ENCODE measurements around the gene PEX14. TPM values are rescaled to one million over a fixed set of nuclear protein-coding genes. Genes with fewer than 3 reads are reported as not detected.
"Not testable (repeated sequence)": the region's sequence is repeated elsewhere in the genome, so short reads cannot be mapped to it uniquely, and the experiment has no call there.

The PEX14 gene
- total and polyA plus RNA-seq, 11 donors = 14.9 to 28.7 (median 20.4) TPM

DNA sequence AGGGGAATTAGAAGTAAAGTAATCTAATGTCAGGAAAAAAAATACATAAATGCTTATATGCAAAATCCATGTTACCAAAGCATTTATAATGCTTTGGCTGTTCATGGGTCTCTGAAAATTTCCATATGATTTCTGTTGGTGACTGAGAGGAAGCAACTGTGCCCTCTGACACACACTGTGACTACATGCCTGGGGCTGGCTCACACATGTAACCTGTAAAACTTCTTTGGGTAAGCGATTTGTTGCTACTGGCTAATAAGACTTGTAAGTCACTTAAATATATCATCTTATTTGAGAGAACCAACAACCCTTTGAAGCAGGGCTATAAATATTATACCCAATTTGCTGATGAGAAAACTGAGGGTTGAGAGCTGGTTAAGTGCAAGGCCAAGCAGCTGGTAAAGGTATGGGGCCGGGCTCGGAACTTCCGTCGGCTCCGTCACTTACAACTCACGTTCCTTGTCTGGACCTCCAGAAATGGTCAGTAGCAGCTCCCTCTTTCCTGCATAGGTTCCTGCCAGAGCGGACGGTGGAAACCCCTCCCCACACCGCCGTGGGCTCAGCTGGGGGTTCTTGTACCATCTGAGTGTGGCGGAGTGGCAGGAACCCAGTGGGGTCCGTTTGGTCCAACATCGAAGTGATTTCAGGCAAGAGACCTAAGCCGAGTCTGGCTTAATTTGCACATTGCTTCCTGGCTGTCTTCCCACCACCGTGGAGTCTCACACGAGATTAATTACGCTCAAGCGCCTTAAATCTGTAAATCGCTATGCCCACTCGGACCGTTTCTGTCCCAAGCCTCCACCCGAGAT, 3.1 kb upstream of the PEX14 start:
- DNase-seq = peak in 1 of 5 donors; percentile 4
- peaks cover 0 to 29% (median 26%) of the 10 kb centered on the region in 9 donors for H3K36me3 ChIP-seq
- intact Hi-C loops (cut with DNase I) = loop anchor here in 4 of 10 donors (2.0 to 5.0 kb wide), 2 partner anchors 39 to 41 kb away; partner anchors contain the start of gene CENPS (in 4 of the 4)
- no peaks in the 10 kb centered on the region for H3K9me3 ChIP-seq
- peak overlapping the region in 11 of 12 donors; percentile 13 to 85 (median 70) for H3K27ac ChIP-seq
- TF ChIP-seq POLR2A (IDR thresholded peaks at IDR 0.05) = no peak
- TF ChIP-seq, protein P1, sequence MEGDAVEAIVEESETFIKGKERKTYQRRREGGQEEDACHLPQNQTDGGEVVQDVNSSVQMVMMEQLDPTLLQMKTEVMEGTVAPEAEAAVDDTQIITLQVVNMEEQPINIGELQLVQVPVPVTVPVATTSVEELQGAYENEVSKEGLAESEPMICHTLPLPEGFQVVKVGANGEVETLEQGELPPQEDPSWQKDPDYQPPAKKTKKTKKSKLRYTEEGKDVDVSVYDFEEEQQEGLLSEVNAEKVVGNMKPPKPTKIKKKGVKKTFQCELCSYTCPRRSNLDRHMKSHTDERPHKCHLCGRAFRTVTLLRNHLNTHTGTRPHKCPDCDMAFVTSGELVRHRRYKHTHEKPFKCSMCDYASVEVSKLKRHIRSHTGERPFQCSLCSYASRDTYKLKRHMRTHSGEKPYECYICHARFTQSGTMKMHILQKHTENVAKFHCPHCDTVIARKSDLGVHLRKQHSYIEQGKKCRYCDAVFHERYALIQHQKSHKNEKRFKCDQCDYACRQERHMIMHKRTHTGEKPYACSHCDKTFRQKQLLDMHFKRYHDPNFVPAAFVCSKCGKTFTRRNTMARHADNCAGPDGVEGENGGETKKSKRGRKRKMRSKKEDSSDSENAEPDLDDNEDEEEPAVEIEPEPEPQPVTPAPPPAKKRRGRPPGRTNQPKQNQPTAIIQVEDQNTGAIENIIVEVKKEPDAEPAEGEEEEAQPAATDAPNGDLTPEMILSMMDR (IDR thresholded peaks at IDR 0.05) = no peak
- H3K4me1 ChIP-seq = peaks cover 0 to 47% (median 22%) of the 10 kb centered on the region in 12 donors
- no peaks in the 10 kb centered on the region for H3K27me3 ChIP-seq
- WGBS, 4 donors = 7 to 9% (median 9%) methylated on average over 23 of the region's 23 CpGs
- H3K4me3 ChIP-seq = peak overlapping the region; percentile 63 to 93 (median 81)
- no peak for ATAC-seq

DNA sequence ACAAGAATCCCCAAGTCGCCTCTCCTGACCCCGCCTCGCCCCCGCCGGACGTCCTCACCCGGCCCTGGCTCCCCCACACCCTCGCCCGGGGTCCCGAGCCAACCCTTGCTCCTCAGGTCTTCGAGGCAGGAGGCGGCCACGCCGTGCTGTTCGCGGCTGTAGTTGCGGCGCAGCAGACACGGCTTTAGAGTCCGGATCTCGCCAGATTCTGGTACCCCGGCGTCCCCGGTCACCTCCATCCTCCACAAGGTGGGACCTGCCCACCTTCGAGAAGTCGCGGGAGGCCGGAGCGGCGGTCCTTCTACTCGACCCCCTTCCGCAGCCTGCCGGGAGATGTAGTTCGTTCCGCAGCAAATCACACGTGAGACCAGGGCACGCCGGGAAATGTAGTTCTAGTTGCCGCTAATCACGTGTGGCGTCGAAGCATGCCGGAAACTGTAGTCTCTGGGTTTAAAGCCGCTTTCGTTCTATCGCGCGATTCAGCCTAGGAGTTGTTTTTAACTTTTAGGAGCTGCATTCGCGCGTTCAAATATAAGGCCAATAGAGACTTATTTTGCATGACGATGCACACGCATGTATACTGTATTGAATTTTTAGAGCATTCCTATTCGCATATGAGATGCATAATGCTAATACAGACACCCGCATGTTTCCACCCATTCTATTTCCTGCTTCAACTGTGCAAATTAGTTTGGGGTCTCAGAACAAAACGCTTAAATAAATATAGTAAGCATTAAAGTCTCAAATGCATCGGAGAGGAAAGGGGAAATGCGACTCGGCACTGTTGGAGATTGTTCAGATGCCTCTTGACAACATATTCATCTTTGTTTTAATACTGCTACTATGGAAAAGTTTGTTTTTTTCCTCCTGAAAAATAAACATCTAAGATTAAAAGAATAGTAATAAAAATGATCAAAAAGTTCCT, 2.3 kb upstream of the PEX14 start, which contains the start of gene DFFA:
Gene DFFA, minus strand, starts transcription at position 310 of the 925 bp plus-strand sequence. Its CDS starts 71 bp downstream, at position 239.
- no peaks in the 10 kb centered on the region for H3K27me3 ChIP-seq
- H3K27ac ChIP-seq = peak within 1 kb of the TSS in 11 of 12 donors; percentile 13 to 85 (median 70)
- 2 to 5% (median 3%) methylated on average over 52 to 59 of the region's 59 CpGs for WGBS, 4 donors
- peaks cover 0 to 50% (median 23%) of the 10 kb centered on the region in 12 donors for H3K4me1 ChIP-seq
- TF ChIP-seq, protein P1 (IDR thresholded peaks at IDR 0.05) = no peak
- TF ChIP-seq POLR2A (IDR thresholded peaks at IDR 0.05) = peak in 1 of 2 donors; percentile 68
- H3K9me3 ChIP-seq = no peaks in the 10 kb centered on the region
- ATAC-seq = peak; percentile 82 to 91 (median 90)
- peaks cover 0 to 20% (median 18%) of the 10 kb centered on the region in 9 donors for H3K36me3 ChIP-seq
- peak; percentile 93 to 96 (median 94) for DNase-seq
- peak within 1 kb of the TSS; percentile 63 to 93 (median 81) for H3K4me3 ChIP-seq
- intact Hi-C loops (cut with DNase I) = loop anchor here in 4 of 10 donors (2.0 to 5.0 kb wide), 2 partner anchors 40 to 42 kb away; partner anchors contain the start of gene CENPS (in 4 of the 4)

DNA sequence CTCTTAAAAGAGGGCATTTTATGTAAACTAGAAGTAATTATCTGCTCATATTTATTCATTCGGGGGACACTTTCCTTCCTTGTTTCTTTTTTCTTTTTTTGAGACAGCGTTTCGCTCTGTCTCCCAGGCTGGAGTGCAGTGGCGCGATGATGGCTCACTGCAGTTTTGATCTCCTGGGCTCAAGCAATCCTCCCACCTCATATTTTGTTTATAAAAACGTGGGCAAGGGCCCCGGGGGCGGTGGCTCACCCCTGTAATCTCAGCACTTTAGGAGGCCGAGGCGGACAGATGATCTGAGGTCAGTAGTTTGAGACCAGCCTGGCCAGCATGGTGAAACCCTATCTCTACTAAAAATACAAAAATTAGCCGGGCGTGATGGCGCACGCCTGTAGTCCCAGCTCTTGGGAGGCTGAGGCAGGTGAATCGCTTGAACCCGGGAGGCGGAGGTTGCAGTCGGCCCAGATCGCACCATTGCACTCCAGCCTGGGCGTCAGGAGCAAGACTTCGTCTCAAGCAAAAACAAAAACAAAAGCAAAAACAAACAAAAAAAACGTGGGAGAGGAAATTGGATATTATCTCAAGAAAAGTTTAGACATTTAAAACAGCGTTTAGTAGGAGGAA, 1.5 kb upstream of the PEX14 start:
- Histone ChIP-seq H3K27ac (peak overlapping the region in 4 of 12 donors; percentile 3 to 85 (median 80)), H3K4me3 (peak overlapping the region in 4 of 12 donors; percentile 77 to 93 (median 86))

DNA sequence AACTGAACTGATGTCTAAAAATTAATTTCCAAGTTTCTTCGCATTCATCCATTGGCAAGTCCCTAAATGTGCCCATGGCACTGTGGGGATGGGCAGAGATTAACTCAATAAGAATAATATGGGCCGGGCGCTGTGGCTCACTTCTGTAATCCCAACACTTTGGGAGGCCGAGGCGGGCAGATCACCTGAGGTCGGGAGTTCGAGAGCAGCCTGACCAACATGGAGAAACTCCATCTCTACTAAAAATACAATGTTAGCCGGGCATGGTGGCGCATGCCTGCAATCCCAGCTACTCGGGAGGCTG, 489 bp upstream of the PEX14 start:
- H3K4me3 ChIP-seq = peak overlapping the region; percentile 77 to 97 (median 90)
- intact Hi-C loops (cut with DNase I) = loop anchor here in 3 of 10 donors (5.0 kb wide), 1 partner anchor 42 kb away; the partner anchor contains the start of gene CENPS (in 3 of the 3)
- peaks cover 0 to 50% (median 23%) of the 10 kb centered on the region in 12 donors for H3K4me1 ChIP-seq
- not testable (repeated sequence) for H3K36me3 ChIP-seq, H3K9me3 ChIP-seq, ATAC-seq, H3K27me3 ChIP-seq
- peak overlapping the region; percentile 81 to 94 (median 88) for H3K27ac ChIP-seq
- DNase-seq = peak in 1 of 5 donors; percentile 22
- WGBS, 4 donors = 89 to 91% (median 90%) methylated on average over 10 of the region's 10 CpGs

More for the DNA sequence above, 1.5 kb upstream of the PEX14 start:
- WGBS, 4 donors = 92 to 94% (median 93%) methylated on average over 23 of the region's 23 CpGs
- peak in 1 of 5 donors; percentile 7 for DNase-seq
- no peak for ATAC-seq
- H3K36me3 ChIP-seq = peaks cover 0 to 13% (median 10%) of the 10 kb centered on the region in 9 donors
- H3K9me3 ChIP-seq = no peaks in the 10 kb centered on the region
- no peaks in the 10 kb centered on the region for H3K27me3 ChIP-seq
- TF ChIP-seq POLR2A (IDR thresholded peaks at IDR 0.05) = no peak
- TF ChIP-seq, protein P1 (IDR thresholded peaks at IDR 0.05) = no peak
- H3K4me1 ChIP-seq = peaks cover 0 to 50% (median 23%) of the 10 kb centered on the region in 12 donors
- intact Hi-C loops (cut with DNase I) = loop anchor here in 4 of 10 donors (2.0 to 5.0 kb wide), 2 partner anchors 41 to 42 kb away; partner anchors contain the start of gene CENPS (in 4 of the 4)

Measured in heart left ventricle (tissue), 16 donors.